Colon (tissue), 2 donors: ENCODE measurements around the gene GIPC3.
"Not testable (repeated sequence)": the region's sequence is repeated elsewhere in the genome, so short reads cannot be mapped to it uniquely, and the experiment has no call there.

Source experiments
- FAIRE-seq: peaks from 2 replicates; lab custom pipeline; 2012; peaks lifted over from hg19 to GRCh38; lab: Jason Lieb, UNC
- donor health status: control.
- donor health status: control.

Gene GIPC3

DNA sequence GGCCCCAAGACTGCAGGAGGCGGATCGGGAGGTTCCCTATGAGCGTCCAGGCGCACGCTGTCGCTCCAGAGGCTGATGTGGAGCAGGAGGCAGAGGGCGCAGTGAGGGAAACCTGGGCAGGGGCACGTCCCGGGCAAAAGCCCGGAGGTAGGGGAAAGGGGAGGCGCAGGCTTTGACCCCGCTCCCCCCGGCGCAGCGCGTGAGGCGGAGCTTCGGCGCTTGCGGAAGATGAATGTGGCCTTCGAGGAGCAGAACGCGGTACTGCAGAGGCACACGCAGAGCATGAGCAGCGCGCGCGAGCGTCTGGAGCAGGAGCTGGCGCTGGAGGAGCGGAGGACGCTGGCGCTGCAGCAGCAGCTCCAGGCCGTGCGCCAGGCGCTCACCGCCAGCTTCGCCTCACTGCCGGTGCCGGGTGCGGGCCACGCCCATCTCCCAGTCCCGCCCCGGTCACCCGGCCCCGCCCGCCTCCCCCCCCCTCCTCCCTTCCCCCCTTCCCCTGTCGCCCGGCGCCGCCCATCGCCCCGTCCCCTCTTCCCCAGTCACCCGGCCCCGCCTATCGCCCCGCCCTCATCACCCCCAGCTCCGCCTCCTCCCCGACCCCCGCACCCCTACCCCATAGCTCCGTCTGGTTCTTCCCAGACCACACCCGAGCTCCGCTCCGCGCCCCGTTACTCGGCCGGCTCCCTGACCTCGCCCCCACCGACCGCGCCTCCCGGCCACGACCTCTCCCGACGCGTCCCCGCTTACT, 8.4 kb upstream of the GIPC3 start:
- FAIRE-seq = no peak

DNA sequence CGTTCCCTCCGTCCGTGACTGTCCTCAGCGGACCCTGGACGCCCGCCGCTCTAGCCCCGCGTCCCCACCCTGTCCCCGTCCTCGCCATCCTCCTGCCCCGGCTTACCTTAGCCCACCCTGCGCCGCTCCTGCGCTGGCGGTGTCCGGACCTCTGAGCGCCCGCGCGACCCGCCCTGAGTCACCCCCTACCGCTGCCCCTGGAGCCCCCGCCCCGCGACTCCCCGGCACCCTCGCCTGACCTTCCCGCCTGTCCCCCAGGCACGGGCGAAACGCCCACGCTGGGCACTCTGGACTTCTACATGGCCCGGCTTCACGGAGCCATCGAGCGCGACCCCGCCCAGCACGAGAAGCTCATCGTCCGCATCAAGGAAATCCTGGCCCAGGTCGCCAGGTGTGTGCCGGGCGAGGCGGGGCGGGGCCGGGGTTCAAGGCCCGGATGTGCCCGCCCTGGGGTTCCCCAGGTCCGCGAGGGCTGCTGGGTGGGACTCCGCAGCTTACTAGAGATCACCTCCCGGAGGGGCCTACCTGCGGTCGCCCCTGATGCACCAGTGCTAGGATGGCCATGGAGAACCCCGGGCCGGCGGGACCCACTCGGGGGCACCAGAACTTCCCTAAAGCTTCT, 7.4 kb upstream of the GIPC3 start:
- no peak for FAIRE-seq

DNA sequence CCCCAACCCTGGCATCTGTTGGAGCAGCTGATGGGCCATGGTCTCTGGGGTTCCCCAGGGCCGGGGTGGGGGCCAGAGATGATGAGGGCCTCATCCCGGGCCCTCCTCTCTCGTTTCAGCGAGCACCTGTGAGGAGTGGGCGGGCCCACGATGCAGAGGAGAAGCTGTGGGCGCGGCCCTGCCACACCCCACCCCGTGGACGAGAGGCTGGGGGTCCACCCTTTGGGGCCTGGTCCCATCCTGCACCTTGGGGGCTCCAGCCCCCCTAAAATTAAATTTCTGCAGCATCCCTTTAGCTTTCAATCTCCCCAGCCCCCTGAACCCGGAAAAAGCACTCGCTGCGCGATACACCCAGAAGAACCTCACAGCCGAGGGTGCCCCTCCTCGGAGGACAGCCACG, 6.9 kb upstream of the GIPC3 start:
- FAIRE-seq = no peak

DNA sequence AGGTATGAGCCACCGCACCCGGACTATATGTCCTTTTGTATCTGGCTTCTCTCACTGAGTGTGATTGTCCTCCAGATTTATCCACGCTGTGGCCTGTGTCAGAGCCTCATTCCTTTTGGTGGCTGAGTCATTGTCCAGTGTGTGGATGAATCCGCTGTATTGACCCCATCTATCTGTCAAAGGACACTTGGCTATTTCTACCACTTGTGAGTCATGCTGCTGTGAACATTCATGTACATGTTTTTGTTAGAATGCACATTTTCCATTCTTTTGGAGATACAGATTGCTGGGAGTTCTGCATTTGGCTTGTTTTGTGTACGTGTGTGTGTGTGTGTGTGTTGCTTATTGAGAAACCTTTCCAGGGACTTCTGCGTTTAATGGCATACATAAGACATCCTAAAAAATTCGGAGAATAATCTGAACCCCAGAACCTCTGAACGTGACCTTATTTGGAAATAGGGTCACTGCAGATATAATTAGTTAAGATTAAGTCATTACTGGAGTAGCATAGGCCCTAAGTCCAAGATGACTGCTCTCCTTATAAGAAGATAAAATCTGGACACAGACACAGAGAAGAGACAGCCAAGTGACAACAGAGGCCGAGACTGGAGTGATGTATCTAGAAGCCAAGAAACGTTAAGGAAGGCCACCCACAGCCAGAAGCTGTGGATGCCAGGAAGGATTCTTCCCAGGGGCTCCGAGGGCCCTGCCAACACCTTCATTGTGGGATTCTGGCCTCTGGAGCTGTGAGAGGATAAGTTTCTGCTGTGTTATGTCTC, 4.9 kb upstream of the GIPC3 start:
- FAIRE-seq = no peak

DNA sequence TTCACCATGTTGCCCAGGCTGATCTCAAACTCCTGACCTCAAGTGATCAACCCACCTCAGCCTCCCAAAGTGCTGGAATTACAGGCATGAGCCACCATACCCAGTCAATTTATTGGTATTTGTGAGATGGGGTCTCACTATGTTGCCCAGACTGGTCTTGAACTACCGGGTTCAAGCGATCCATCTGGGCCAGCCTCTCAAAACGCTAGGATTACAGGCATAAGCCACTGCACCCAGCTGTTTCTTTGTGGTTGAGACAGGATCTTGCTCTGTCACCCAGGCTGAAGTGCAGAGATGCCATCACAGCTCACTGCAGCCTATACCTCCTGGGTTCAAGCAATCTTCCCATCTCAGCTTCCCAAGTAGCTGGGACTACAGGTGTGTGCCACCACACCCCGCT, 3.5 kb upstream of the GIPC3 start:
- FAIRE-seq = not testable (repeated sequence)

DNA sequence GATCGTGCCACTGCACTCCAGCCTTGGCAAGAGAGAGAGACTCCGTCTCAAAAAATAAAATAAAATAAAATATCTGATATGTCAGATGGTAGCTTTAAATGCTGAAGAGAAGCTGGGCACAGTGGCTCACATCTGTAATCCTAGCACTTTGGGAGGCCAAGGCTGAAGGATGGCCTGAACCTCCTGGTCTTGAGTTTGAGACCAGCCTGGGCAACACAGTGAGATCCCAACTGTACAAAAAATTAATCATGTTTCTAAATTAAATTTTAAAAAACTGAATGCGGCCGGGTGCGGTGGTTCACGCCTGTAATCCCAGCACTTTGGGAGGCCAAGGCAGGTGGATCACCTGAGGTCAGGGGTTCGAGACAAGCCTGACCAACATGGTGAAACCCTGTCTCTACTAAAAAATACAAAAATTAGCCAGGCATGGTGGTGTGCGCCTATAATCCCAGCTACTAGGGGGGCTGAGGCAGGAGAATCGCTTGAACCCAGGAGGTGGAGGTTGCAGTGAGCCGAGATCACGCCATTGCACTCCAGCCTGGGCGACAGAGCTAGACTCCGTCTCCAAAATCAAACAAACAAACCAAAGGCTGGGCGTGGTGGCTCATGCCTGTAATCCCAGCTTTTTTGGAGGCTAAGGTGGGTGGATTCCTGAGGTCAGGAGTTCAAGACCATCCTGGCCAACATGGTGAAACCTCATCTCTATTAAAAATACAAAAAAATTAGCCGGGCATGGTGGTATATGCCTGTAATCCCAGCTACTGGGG, 1.1 kb upstream of the GIPC3 start:
- not testable (repeated sequence) for FAIRE-seq

DNA sequence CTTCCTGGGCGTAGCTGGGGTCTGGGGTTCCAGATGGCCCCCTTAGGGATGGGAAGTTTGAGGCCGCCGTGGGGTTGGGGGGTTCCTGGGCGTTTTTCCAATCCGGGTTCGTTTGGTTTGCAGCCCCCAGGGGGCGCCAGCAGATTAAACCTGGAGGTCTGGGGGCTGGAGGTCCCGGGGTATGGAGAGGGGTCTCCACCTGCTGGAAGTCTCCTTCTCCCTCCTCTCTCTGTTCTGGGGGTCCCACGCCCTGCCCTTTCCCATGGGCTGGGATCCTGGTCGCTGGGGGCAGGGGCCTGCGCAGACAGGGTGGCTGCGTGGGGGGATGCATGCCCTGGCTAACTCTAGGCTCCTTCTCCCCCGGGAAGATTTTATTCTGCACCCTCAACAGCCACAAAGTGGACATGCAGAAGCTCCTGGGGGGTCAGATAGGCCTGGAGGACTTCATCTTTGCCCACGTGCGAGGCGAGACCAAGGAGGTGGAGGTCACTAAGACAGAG, 899 bp downstream of the GIPC3 start:
- no peak for FAIRE-seq

DNA sequence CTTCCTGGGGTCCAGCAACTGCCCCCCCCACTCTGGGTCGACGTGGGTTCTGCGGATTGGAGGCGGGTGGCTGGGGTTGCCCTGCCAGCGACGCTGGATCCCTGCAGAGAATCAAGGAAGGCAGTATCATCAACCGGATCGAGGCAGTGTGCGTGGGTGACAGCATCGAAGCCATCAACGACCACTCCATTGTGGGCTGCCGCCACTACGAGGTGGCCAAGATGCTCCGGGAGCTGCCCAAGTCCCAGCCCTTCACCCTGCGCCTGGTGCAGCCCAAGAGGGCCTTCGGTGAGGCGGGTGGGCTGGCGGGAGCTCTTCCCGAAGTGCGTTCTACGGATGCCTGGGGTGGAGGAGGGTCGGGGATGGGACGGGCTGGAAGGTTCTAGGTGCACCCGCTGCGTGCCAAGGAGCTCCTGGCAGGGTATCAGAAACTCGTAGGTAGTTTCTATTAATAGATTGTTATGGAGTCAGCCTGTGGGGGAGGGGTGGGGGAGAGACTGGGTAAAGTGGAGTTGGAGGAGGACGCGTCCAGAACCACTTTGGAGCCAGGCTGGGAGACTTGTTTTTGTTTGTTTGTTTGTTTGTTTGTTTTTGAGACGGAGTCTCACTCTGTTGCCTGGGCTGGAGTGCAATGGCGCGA, 1.5 kb downstream of the GIPC3 start:
- no peak for FAIRE-seq

DNA sequence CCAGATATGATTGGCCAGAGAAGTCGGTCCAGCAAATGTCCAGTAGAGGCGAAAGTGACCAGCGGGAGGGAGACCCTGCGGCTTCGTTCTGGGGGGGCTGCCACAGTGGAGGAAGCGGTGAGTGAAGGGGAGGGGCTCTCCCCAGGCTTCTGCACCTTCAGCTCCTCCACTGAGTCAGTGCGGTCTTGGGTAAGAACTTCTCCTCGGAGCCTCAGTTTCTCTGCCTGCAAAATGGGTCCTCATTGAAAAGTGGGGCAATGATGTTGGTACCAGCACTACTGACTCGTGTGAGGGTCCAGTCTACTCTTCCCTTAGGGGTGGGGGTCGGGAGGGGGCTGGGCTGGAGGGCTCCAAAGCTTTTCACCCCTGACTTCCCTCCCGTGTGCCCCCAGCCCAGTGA, 4.2 kb downstream of the GIPC3 start:
- no peak for FAIRE-seq

DNA sequence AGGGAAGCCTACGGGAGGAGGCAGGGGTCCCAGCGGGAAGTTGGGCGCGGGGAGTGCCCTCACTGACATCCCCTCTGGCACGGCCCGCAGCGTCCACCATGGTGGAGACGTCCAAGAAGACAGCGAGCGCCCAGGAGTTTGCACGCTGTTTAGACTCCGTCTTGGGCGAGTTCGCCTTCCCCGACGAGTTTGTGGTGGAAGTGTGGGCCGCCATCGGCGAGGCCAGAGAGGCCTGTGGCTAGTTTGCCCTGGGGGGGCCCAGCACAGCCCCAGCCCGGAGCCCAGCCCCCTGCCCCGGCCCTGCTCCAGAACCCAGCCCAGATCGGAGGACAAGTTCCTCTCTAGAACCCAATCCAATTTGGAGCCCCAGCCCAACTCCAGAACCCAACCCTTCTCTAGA, 4.7 kb downstream of the GIPC3 start:
- no peak for FAIRE-seq

DNA sequence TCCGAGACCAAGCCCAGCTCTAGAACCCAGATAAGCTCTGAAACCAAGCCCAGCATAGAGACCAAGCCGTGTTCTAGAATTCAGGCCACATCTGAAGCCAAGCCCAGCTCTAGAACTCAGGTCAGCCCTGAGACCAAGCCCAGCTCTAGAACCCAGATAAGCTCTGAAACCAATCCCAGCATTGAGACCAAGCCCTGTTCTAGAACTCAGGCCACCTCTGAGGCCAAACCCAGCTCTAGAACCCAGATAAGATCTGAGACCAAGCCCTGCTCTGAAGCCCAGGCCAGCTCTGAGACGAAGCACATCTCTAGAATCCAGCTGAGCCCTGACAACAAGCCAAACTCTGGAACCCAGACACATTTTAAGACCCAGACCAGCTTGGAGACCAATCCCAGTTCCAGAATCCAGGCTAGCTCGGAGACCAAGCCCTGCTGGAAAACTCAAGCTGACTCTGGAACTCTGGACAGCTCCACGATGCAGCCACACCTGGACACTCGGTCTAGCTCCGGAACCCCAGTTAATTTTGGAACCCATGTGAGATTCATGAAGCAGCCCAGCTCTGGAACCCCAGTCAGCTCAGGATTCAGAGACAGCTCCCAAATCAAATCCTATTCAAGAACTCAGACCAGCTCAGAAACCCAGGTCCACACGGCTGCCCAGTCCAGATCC, 5.8 kb downstream of the GIPC3 start:
- FAIRE-seq = no peak

DNA sequence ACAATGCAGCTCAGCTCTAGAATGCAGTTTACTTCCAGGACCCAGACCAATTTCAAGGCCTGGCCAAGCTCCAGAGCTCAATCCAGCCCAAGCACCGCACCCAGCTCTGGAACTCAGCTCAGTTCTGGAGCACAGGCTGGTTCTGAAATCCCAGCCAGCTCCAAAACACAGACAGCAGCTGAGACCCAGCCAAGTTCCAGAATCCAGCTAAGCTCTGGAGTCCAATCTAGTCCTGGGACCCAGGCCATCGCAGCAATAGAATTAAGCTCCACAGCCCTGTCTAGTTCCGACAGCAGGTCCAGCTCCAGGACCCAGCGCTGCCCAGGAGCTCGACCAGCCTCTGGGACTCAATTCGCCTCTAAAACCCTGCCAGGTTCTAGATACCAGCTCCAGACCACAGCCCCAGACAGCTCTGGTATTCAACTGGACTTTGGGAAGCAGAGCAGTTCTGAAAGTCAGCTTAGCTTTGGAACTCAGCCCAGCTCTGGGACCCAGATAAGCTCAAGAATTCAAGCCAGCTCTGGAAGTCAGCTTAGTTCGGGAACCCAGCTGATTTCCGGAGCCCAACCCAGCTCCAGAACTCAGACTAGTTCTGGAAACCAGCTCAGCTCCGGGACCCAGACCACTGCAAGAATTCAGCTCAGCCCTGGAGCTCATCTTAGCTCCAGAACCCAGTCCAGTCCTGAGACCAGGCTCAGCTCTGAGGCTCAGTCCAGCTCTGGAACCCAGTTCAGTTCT, 6.8 kb downstream of the GIPC3 start:
- no peak for FAIRE-seq

DNA sequence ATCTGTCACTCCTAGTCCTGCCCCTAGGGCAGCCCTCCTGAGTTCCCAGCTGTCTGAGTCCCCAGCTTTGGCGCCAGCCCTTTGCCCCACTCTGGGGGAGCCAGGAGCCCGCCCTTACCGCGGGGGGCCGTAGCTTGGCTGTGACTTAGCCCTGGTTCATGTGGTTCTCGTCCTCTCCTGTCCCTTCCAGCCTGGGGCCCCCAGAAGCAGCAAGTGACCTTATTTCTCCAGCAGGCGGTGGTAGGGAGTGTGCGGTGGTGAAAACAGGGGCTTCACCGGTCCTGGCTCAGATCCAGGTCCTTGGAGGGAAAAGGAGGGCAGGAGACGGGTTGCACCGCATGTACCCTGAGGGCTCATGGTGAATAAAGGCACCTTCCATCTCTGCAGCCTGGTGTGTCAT, 7.9 kb downstream of the GIPC3 start:
- FAIRE-seq = no peak

DNA sequence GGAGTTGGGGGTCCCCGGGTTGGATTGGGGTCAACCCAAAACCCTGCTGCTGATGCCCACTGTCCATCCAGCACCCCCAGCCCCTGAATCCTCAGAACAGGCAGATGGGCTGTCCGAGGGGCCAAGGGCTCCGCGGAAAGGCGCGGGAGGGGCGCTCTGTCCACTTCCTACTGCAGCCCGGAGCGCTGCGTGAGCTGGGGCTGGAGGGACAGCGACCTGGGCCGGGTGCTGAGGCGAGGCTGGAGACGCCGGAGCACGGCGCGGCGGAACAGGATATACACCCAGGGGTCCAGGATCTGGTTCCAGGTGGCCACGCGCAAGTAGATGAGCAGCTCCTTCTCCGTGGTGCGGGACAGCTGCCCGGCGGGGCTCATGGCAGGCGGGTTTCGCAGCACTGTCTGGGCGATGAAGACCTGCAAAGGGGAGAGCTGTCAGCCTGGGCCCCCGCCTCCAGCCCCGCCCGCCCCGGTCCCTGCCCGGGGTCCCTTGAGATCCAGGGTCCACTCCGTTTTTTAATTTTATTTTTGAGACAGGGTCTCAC, 10.3 kb downstream of the GIPC3 start:
- no peak for FAIRE-seq

DNA sequence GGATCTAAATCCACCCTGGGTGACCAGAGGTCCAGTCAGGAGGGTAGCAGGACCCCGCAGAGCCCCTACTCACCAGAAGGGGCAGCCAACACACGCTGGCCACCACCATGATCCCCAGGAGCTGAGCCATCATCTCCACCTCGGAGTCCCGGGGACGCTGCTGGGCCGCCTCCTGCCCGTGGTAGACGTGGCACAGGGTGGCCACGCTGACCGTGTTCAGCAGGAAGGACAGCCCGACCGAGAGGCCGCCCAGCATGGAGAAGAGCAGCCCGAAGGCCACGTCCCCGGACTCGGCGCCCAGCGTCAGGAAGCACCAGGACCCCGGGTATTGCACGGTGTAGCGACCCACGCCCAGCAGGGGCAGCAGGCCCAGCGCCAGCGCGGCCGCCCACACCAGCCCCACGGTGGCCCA, 14.5 kb downstream of the GIPC3 start:
- FAIRE-seq = no peak

DNA sequence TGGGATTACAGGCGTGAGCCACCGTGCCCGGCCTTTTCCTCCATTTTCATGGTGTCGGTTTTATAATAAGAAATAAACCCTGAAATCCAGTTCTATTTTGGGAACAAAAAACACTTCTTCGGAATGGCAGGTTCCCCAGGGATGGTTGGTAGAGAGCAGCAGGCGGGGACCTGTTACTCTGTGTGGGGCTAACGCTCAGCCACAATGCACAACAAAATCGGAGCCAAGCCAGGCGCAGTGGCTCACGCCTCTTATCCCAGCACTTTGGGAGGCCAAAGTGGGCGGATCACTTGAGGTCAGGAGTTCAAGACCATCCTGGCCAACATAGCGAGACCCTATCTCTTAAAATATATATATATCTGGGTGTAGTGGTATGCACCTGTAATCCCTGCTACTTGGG, 15.7 kb downstream of the GIPC3 start:
- FAIRE-seq = no peak

DNA sequence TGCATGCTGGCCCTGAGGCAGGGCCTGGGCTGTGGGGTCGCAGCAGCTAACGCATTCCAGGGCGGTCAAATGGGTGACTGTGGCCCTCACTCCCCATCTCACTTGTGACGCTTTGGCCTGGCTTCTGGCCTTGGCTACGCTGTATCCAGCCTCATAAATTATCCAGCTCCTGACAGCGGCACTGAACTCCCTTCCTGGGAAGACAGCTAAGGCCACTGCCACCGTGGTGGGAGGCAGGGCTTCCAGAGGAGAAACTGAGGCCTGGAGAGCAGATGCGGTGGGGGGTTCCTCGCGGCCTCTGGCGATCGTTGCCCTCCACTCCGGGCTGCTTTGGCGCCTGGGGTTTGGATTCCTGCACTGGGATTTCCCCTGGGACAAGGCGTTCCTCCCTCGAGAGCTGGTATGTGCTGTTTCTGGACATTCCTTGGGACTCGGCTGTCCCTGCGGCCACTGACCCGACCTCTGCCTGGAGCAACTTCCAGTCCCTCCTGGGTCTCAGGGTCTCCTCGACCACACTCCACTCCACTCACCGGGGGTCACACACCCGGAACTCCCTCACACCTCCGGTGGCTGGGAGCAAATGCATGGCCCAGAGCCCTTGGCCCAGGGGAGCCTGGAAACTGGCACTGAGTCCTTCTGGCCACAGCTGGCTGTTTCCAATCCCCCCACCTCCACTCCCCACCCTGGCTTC, 18.0 kb downstream of the GIPC3 start:
- no peak for FAIRE-seq

DNA sequence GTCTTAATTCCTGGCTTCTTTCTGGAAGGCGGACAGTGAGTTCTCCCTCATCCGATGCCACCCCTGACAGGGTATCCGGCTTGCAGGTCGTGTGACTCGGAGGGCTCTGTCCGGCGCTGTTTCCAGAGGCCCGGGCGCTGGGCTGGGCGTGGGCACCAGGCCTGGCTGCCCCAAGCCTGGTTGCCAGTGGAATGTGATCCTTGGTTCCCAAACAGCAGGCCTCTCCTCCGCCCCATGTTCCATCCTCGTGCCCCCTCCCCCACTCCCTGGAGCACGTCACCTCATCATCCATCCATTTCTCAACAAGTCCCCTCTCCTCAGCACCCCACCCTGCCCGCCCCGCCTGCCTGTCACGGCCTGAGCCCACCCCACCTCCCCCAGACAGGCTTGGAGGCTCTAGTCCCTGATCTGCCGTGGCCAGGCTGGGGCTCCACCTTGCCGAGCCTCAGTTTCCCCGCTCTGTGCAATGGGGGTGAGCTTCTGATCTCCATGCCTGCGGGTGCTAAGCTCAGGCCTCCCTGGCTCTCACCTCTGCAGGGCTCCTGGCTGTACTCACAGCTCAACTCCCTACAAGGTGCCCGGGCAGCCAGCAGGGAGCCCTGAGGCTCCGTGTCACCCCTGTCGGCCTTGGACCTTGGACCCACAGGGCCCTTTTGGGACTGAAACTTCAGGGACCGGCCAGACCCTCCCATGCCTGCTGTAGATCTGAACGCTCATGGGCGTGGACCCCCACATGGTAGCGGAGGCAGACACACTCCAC, 19.1 kb downstream of the GIPC3 start:
- no peak for FAIRE-seq

DNA sequence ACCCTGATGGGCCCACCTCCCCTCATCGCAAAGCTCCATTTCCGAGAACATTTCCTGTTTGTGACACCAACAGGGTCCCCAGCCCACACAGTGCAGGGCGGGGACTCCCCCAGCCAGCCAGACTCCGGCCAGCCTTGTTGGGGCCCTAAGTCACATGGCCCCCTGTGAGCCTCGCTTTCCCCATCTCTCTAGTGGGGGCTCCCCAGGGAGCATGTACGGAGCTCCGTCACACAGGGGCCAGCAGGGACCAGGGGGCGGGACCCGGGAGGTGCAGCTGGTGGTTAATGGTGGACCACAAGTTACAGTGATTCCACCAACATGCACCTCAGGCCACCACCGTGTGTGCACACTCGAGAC, 19.7 kb downstream of the GIPC3 start:
- no peak for FAIRE-seq
